IMR-90 (cell line): ENCODE results near the gene PRELP. TPM values are rescaled to one million over a fixed set of nuclear protein-coding genes. Genes with fewer than 3 reads are reported as not detected.

Source experiments
- ATAC-seq: fragments of 200-7000 bp; cut with Tn5 transposase; 2 replicates; pipeline ENCODE4 v1.9.1; 2020; ENCODE audit warnings: low read depth, mild to moderate bottlenecking, moderate library complexity
- BruUV-seq: library from RNA; stranded (reverse); fragments of 400-500 nt; replicated peaks from 2 replicates; lab custom pipeline; 2021; lab: Mats Ljungman, UMichigan
- CTCF ChIA-PET: fragments of 300-600 bp; formaldehyde crosslinking; extraction: SDS; loops from one replicate; lab custom pipeline; 2021; ENCODE audit warnings: antibody characterized with exemption; lab: Yijun Ruan, JAX
- POLR2A ChIA-PET: fragments of 300-600 bp; sonication (Branson Sonifier 250); formaldehyde crosslinking; loops from one replicate; lab custom pipeline; 2022; ENCODE audit warnings: antibody characterized with exemption; ENCODE audit not compliant: unreplicated experiment; lab: Charles Lee
- DNase-seq: peaks from one replicate; pipeline ENCODE4 v3.0.0; 2013
- H2AFZ ChIP-seq: replicated peaks from 2 replicates; pipeline ENCODE3; 2013; ENCODE audit warnings: low read length, mild to moderate bottlenecking; ENCODE audit not compliant: poor library complexity
- H2AK5ac ChIP-seq: 2 replicates; pipeline ENCODE4 v1.6.1; 2013; ENCODE audit warnings: low read depth, low read length, inconsistent platforms
- H2AK9ac ChIP-seq: replicated peaks from 2 replicates; pipeline ENCODE3; 2013; ENCODE audit warnings: mild to moderate bottlenecking, low read depth, low read length, moderate library complexity; ENCODE audit not compliant: poor library complexity
- H2BK120ac ChIP-seq: 2 replicates; pipeline ENCODE4 v1.6.1; 2013; ENCODE audit warnings: low read depth, low read length, inconsistent platforms
- H2BK15ac ChIP-seq: 3 replicates; pipeline ENCODE4 v1.6.1; 2013; ENCODE audit warnings: low read depth, low read length, inconsistent platforms
- H2BK20ac ChIP-seq: 2 replicates; pipeline ENCODE4 v1.6.1; 2013; ENCODE audit warnings: low read depth, mild to moderate bottlenecking, inconsistent platforms, low read length, moderate library complexity
- H2BK5ac ChIP-seq: 2 replicates; pipeline ENCODE4 v1.6.1; 2013; ENCODE audit warnings: mild to moderate bottlenecking, low read depth, low read length, inconsistent platforms; ENCODE audit not compliant: poor library complexity, severe bottlenecking
- H3K14ac ChIP-seq: replicated peaks from 2 replicates; pipeline ENCODE4 v1.6.1; 2013; ENCODE audit warnings: low read depth, low read length, inconsistent platforms
- H3K18ac ChIP-seq: 2 replicates; pipeline ENCODE4 v1.6.1; 2013; ENCODE audit warnings: low read depth, low read length, control low read depth
- H3K23ac ChIP-seq: 2 replicates; pipeline ENCODE4 v1.6.1; 2013; ENCODE audit warnings: low read depth, low read length, inconsistent platforms
- H3K27ac ChIP-seq: 2 replicates; pipeline ENCODE4 v1.5.1; 2013; ENCODE audit warnings: mild to moderate bottlenecking, control low read depth, low read length; ENCODE audit not compliant: insufficient read depth
- H3K27me3 ChIP-seq: 2 replicates; pipeline ENCODE4 v1.6.1; 2013; ENCODE audit warnings: low read length; ENCODE audit not compliant: control insufficient read depth, insufficient read depth
- H3K36me3 ChIP-seq: 2 replicates; pipeline ENCODE4 v1.6.1; 2013; ENCODE audit warnings: low read length, mixed read lengths; ENCODE audit not compliant: control insufficient read depth, insufficient read depth
- H3K4ac ChIP-seq: 2 replicates; pipeline ENCODE4 v1.6.1; 2013; ENCODE audit warnings: low read depth, low read length, inconsistent platforms
- H3K4me1 ChIP-seq: 2 replicates; pipeline ENCODE4 v1.6.1; 2013; ENCODE audit warnings: low read length, mixed read lengths; ENCODE audit not compliant: control insufficient read depth, insufficient read depth
- H3K4me2 ChIP-seq: 2 replicates; pipeline ENCODE4 v1.6.1; 2013; ENCODE audit warnings: low read depth, mild to moderate bottlenecking, control low read depth, low read length, moderate library complexity
- H3K4me3 ChIP-seq: 2 replicates; pipeline ENCODE4 v1.5.1; 2013; ENCODE audit warnings: low read depth, mild to moderate bottlenecking, control low read depth, low read length, moderate library complexity; ENCODE audit not compliant: insufficient read depth
- H3K56ac ChIP-seq: 2 replicates; pipeline ENCODE4 v1.6.1; 2013; ENCODE audit warnings: low read length, inconsistent platforms; ENCODE audit not compliant: insufficient read depth; ENCODE audit errors: extremely low read depth
- H3K79me1 ChIP-seq, 2 experiments: 2 replicates each; pipeline ENCODE4 v1.6.1; 2013; ENCODE audit warnings: low read length in 2 of 2, inconsistent platforms in 1 of 2, low read depth in 1 of 2
- H3K9ac ChIP-seq: 2 replicates; pipeline ENCODE4 v1.6.1; 2013; ENCODE audit warnings: low read depth, low read length, control low read depth
- H3K9me1 ChIP-seq: 2 replicates; pipeline ENCODE4 v1.6.1; 2013; ENCODE audit warnings: low read length, inconsistent platforms; ENCODE audit not compliant: insufficient read depth
- H3K9me3 ChIP-seq: 2 replicates; pipeline ENCODE4 v1.6.1; 2013; ENCODE audit warnings: low read length; ENCODE audit not compliant: control insufficient read depth, insufficient read depth
- H4K20me1 ChIP-seq: 2 replicates; pipeline ENCODE4 v1.6.1; 2013; ENCODE audit warnings: low read length, inconsistent platforms; ENCODE audit not compliant: insufficient read depth
- H4K5ac ChIP-seq: 2 replicates; pipeline ENCODE4 v1.6.1; 2013; ENCODE audit warnings: mild to moderate bottlenecking, low read depth, low read length, control low read depth
- H4K8ac ChIP-seq, 2 experiments: 2 replicates each; pipeline ENCODE4 v1.6.1; 2013; ENCODE audit warnings: low read depth in 2 of 2, low read length in 2 of 2, control low read depth in 1 of 2, inconsistent platforms in 1 of 2
- H4K91ac ChIP-seq: 2 replicates; pipeline ENCODE4 v1.6.1; 2013; ENCODE audit warnings: low read depth, low read length, inconsistent platforms; ENCODE audit not compliant: insufficient read depth
- FOS ChIP-seq: fragments of 150-350 bp; IDR thresholded peaks from 2 replicates; pipeline ENCODE4 v1.6.1; 2016; ENCODE audit warnings: low read depth, low read length
- MAFK ChIP-seq: IDR thresholded peaks from 2 replicates; pipeline ENCODE4 v1.6.1; 2012; ENCODE audit warnings: low read depth, low read length, improper control_type of control experiment
- MAZ ChIP-seq: IDR thresholded peaks from 2 replicates; pipeline ENCODE4 v1.6.1; 2012; ENCODE audit warnings: low read depth, mild to moderate bottlenecking, low read length, improper control_type of control experiment, moderate library complexity, borderline replicate concordance
- MXI1 ChIP-seq: IDR thresholded peaks from 2 replicates; pipeline ENCODE4 v1.6.1; 2012; ENCODE audit warnings: low read depth, mild to moderate bottlenecking, low read length, moderate library complexity, borderline replicate concordance
- NFE2L2 ChIP-seq: fragments of 150-350 bp; IDR thresholded peaks from 2 replicates; pipeline ENCODE4 v1.6.1; 2016; ENCODE audit warnings: low read depth, mild to moderate bottlenecking, low read length
- POLR2A ChIP-seq: IDR thresholded peaks from 2 replicates; pipeline ENCODE4 v1.6.1; 2012; ENCODE audit warnings: mild to moderate bottlenecking, low read depth, low read length
- RAD21 ChIP-seq: IDR thresholded peaks from 2 replicates; pipeline ENCODE4 v1.6.1; 2012; ENCODE audit warnings: low read length, improper control_type of control experiment
- RCOR1 ChIP-seq: IDR thresholded peaks from 2 replicates; pipeline ENCODE4 v1.6.1; 2012; ENCODE audit warnings: mild to moderate bottlenecking, low read length, improper control_type of control experiment; ENCODE audit not compliant: insufficient replicate concordance
- RFX5 ChIP-seq: IDR thresholded peaks from 2 replicates; pipeline ENCODE4 v1.8.0; 2012; ENCODE audit warnings: low read depth, mild to moderate bottlenecking, low read length, moderate library complexity
- SMC3 ChIP-seq: fragments of 150-350 bp; IDR thresholded peaks from 2 replicates; pipeline ENCODE4 v1.6.1; 2016; ENCODE audit warnings: low read depth, mild to moderate bottlenecking, antibody characterized with exemption, low read length, moderate library complexity
- WGBS, 2 experiments: methylation state at CpG; one replicate each; pipeline versions ENCODE4 v1.1.5 to v1.1.7; 2013; ENCODE audit warnings: missing lambda C conversion rate in 2 of 2; ENCODE audit not compliant: insufficient read length in 1 of 2; ENCODE audit errors: extremely low coverage in 2 of 2; 5-methylcytosine and 5-hydroxymethylcytosine counted together
- dilution Hi-C: fragments of 300-500 bp; cut with HindIII; formaldehyde crosslinking; loops from one replicate; pipeline ENCODE4 v1.14.3; 2018; ENCODE audit warnings: low sequenced_read_pairs; ENCODE audit not compliant: unreplicated experiment
- in situ Hi-C: fragments of 300-500 bp; cut with MboI; formaldehyde crosslinking; loops from 3 replicates; pipeline ENCODE4 v1.14.3; 2019; ENCODE audit warnings: low sequenced_read_pairs, inconsistent platforms, mixed read lengths
- intact Hi-C: fragments of 100-400 bp; cut with micrococcal nuclease; formaldehyde crosslinking; loops from 2 replicates; pipeline ENCODE4 v1.10.0; 2022
- polyA plus RNA-seq, 3 experiments: library from polyadenylated mRNA; depleted of rRNA; stranded (reverse); fragments of >200 nt; gene quantifications; 2 replicates each; pipeline ENCODE4 v1.2.3, GENCODE V29; 2012; ENCODE audit warnings: low replicate concordance in 1 of 3
- total RNA-seq: library from RNA; depleted of rRNA; stranded (reverse); fragments of >200 nt; gene quantifications from 2 replicates; pipeline ENCODE4 v1.2.3, GENCODE V29; 2012
- TF ChIP-seq, protein P1 (sequence below): conservative IDR thresholded peaks from 2 replicates; pipeline ENCODE4 v1.5.1; 2012; ENCODE audit warnings: mild to moderate bottlenecking, low read depth, low read length, improper control_type of control experiment
- TF ChIP-seq, protein P2 (sequence below): fragments of 150-350 bp; IDR thresholded peaks from 2 replicates; pipeline ENCODE4 v1.6.1; 2016; ENCODE audit warnings: low read depth, mild to moderate bottlenecking, low read length, moderate library complexity, borderline replicate concordance

Gene PRELP
- total and polyA plus RNA-seq, 2 of the 4 experiments (the other 2 are of a cell fraction): 0.56 TPM; not detected in 1

GRCh38 chr1:203473281-203473680 is 2.3 kb upstream of the PRELP start:
- Histone ChIP-seq H3K9me1 (no peaks in the 10 kb centered on the region; the same call in 1 of the 2 replicates), H3K27ac (no peak overlapping the region), H3K4me3 (no peak overlapping the region), H3K36me3 (no peaks in the 10 kb centered on the region), H3K56ac (no peak overlapping the region), H3K27me3 (peaks cover 15% of the 10 kb centered on the region), H3K14ac (no peak overlapping the region), H4K20me1 (no peaks in the 10 kb centered on the region), H2AK9ac (no peak overlapping the region), H2BK20ac (no peak overlapping the region), H3K4me2 (no peak overlapping the region), H3K4ac (no peak overlapping the region), H3K79me1 (no peaks in the 10 kb centered on the region), H2BK120ac (no peak overlapping the region), H3K18ac (no peak overlapping the region), H2AFZ (no peak overlapping the region), H2AK5ac (no peak overlapping the region), H2BK5ac (no peak overlapping the region), H2BK15ac (no peak overlapping the region), H3K9me3 (no peaks in the 10 kb centered on the region), H3K9ac (no peak overlapping the region), H3K23ac (no peak overlapping the region), H4K8ac (no peak overlapping the region), H4K5ac (no peak overlapping the region), H3K4me1 (peaks cover 8% of the 10 kb centered on the region), H4K91ac (no peak overlapping the region)
- in situ Hi-C loops: no loop called here
- no peak for ATAC-seq
- DNase-seq: no peak
- ChIA-PET CTCF (interaction anchor here (0.7 kb wide), 1 partner anchor 205 kb away, joined by 4 read pairs; no protein-coding TSS in a partner anchor), POLR2A (no interaction called here)
- intact Hi-C loops: no loop called here
- dilution Hi-C loops: no loop called here
- no TSS peak for BruUV-seq
- WGBS, 2 experiments: no CpG with 5 or more reads among the region's 4 CpGs
- TF ChIP-seq MAFK (no peak), RCOR1 (no peak), MAZ (no peak), MXI1 (no peak), RFX5 (no peak), FOS (no peak), NFE2L2 (no peak), RAD21 (no peak), POLR2A (no peak), SMC3 (no peak)
- TF ChIP-seq, protein P1, sequence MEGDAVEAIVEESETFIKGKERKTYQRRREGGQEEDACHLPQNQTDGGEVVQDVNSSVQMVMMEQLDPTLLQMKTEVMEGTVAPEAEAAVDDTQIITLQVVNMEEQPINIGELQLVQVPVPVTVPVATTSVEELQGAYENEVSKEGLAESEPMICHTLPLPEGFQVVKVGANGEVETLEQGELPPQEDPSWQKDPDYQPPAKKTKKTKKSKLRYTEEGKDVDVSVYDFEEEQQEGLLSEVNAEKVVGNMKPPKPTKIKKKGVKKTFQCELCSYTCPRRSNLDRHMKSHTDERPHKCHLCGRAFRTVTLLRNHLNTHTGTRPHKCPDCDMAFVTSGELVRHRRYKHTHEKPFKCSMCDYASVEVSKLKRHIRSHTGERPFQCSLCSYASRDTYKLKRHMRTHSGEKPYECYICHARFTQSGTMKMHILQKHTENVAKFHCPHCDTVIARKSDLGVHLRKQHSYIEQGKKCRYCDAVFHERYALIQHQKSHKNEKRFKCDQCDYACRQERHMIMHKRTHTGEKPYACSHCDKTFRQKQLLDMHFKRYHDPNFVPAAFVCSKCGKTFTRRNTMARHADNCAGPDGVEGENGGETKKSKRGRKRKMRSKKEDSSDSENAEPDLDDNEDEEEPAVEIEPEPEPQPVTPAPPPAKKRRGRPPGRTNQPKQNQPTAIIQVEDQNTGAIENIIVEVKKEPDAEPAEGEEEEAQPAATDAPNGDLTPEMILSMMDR: no peak
- TF ChIP-seq, protein P2, sequence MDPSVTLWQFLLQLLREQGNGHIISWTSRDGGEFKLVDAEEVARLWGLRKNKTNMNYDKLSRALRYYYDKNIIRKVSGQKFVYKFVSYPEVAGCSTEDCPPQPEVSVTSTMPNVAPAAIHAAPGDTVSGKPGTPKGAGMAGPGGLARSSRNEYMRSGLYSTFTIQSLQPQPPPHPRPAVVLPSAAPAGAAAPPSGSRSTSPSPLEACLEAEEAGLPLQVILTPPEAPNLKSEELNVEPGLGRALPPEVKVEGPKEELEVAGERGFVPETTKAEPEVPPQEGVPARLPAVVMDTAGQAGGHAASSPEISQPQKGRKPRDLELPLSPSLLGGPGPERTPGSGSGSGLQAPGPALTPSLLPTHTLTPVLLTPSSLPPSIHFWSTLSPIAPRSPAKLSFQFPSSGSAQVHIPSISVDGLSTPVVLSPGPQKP: no peak
